Activated T-cell treated with anti-CD3 and anti-CD28 coated beads, Interleukin-2, amount 50 U/mL, for 48 hours (primary cell): ENCODE data around the gene HJURP.

Experiments used
- DNase-seq, 2 experiments: peaks; one replicate each; pipeline ENCODE4 v3.0.0-alpha.2; 2020

Gene HJURP

GRCh38 chr2:233829193-233830110, 24.9 kb downstream of the HJURP start:
- DNase-seq = no peak

- DNase-seq = no peak
These were observed 25.7 kb downstream of the HJURP start for GRCh38 chr2:233828546-233829192.

- DNase-seq = no peak
These were observed 30.0 kb downstream of the HJURP start for GRCh38 chr2:233824373-233824772.

- DNase-seq = no peak
These were observed 30.6 kb downstream of the HJURP start for GRCh38 chr2:233823731-233824121.

GRCh38 chr2:233822781-233823730, 31.3 kb downstream of the HJURP start:
- no peak for DNase-seq

- no peak for DNase-seq
These were observed 32.1 kb downstream of the HJURP start for GRCh38 chr2:233822101-233822771.

- DNase-seq = no peak
These were observed 32.6 kb downstream of the HJURP start for GRCh38 chr2:233821709-233822100.

GRCh38 chr2:233821196-233821595, 33.1 kb downstream of the HJURP start:
- no peak for DNase-seq

GRCh38 chr2:233820774-233821105, 33.6 kb downstream of the HJURP start:
- no peak for DNase-seq

GRCh38 chr2:233819884-233820773, 34.2 kb downstream of the HJURP start:
- no peak for DNase-seq

GRCh38 chr2:233818639-233819621, 35.4 kb downstream of the HJURP start:
- DNase-seq = no peak

- no peak for DNase-seq
These were observed 36.2 kb downstream of the HJURP start for GRCh38 chr2:233817995-233818638.

GRCh38 chr2:233817361-233817911, 36.9 kb downstream of the HJURP start:
- no peak for DNase-seq

GRCh38 chr2:233816771-233817170, 37.6 kb downstream of the HJURP start:
- DNase-seq = no peak

GRCh38 chr2:233816334-233816733, 38.0 kb downstream of the HJURP start:
- no peak for DNase-seq

- DNase-seq = no peak
These were observed 38.5 kb downstream of the HJURP start for GRCh38 chr2:233815861-233816260.

- DNase-seq = no peak
These were observed 40.1 kb downstream of the HJURP start for GRCh38 chr2:233814056-233814835.

- no peak for DNase-seq
These were observed 40.9 kb downstream of the HJURP start for GRCh38 chr2:233813236-233814055.
